ENCODE results near the gene ANGEL1.

ANGEL1 gene

GRCh38 chr14:76778546-76779215 lies 34.0 kb downstream of the ANGEL1 start:
- no peak for DNase-seq

GRCh38 chr14:76777721-76778120 lies 35.0 kb downstream of the ANGEL1 start:
- DNase-seq = no peak

GRCh38 chr14:76776428-76777251 lies 36.0 kb downstream of the ANGEL1 start:
- no peak for DNase-seq

GRCh38 chr14:76775695-76776427 lies 36.8 kb downstream of the ANGEL1 start:
- DNase-seq = no peak

GRCh38 chr14:76774821-76775694 lies 37.6 kb downstream of the ANGEL1 start:
- DNase-seq = no peak

- no peak for DNase-seq
Measured at GRCh38 chr14:76773956-76774820, 38.5 kb downstream of the ANGEL1 start.

GRCh38 chr14:76773188-76773885 lies 39.3 kb downstream of the ANGEL1 start:
- DNase-seq = peak; percentile 82

- peak; percentile 57 for DNase-seq
Measured at GRCh38 chr14:76772300-76773187, 40.1 kb downstream of the ANGEL1 start.

GRCh38 chr14:76771437-76771980 lies 41.2 kb downstream of the ANGEL1 start:
- no peak for DNase-seq

- no peak for DNase-seq
Measured at GRCh38 chr14:76770521-76771436, 41.9 kb downstream of the ANGEL1 start.

GRCh38 chr14:76769636-76770292 lies 42.9 kb downstream of the ANGEL1 start:
- DNase-seq = no peak

- no peak for DNase-seq
Measured at GRCh38 chr14:76768671-76769500, 43.8 kb downstream of the ANGEL1 start.

GRCh38 chr14:76767681-76768656 lies 44.7 kb downstream of the ANGEL1 start:
- no peak for DNase-seq

GRCh38 chr14:76765461-76765931 lies 47.2 kb downstream of the ANGEL1 start:
- DNase-seq = no peak

All from fibroblast of upper back skin (primary cell).